Adrenal gland (tissue), 12 donors: ENCODE results near the gene POC5. TPM values are rescaled to one million over a fixed set of nuclear protein-coding genes. Genes with fewer than 3 reads are reported as not detected.
A peak's percentile ranks its signal among the peaks of the same experiment; 100 is the strongest.

Experiments
- DNase-seq, 7 donors: peaks; one replicate each; pipeline ENCODE4 v3.0.0-alpha.2; 2019 to 2020
- H3K27ac ChIP-seq, 5 donors: fragments of 200-600 bp; sonication (generic) in 4 of 5; 1 replicate in 3 of 5; 2 replicates in 2 of 5; pipeline versions ENCODE4 v1.5.1 to v1.8.0; 2016 to 2020; ENCODE audit warnings: mild to moderate bottlenecking in 1 of 5
- H3K27me3 ChIP-seq: fragments of 200-600 bp; 2 replicates; pipeline ENCODE4 v1.8.0; 2021
- H3K36me3 ChIP-seq, 2 donors: fragments of 200-600 bp; replicated peaks in 1 of 2; 1 replicate in 1 of 2; 2 replicates in 1 of 2; pipeline versions ENCODE4 v1.5.1 to v1.8.0; 2018 to 2022
- H3K4me1 ChIP-seq, 2 donors: fragments of 200-600 bp; replicated peaks in 1 of 2; 1 replicate in 1 of 2; 2 replicates in 1 of 2; pipeline versions ENCODE4 v1.5.1 to v1.8.0; 2018 to 2021
- H3K4me3 ChIP-seq, 4 donors: fragments of 200-600 bp; sonication (generic) in 3 of 4; one replicate each; pipeline ENCODE4 v1.5.1; 2016 to 2018
- H3K9me3 ChIP-seq, 3 donors: fragments of 200-600 bp; sonication (generic) in 1 of 3; replicated peaks in 1 of 3; 1 replicate in 2 of 3; 2 replicates in 1 of 3; pipeline versions ENCODE4 v1.5.1 to v1.8.0; 2016 to 2021
- POLR2A ChIP-seq, 2 donors: fragments of 450-650 bp; IDR thresholded peaks; one replicate each; pipeline ENCODE4 v1.6.1; 2017; ENCODE audit warnings: antibody characterized with exemption in 2 of 2, mild to moderate bottlenecking in 2 of 2, moderate library complexity in 1 of 2
- WGBS, 4 donors: extraction: QIAGEN DNeasy Blood & Tissue Kit in 2 of 4; methylation state at CpG; one replicate each; pipeline versions ENCODE4 v1.1.5 to v1.1.7; 2013 to 2017; 5-methylcytosine and 5-hydroxymethylcytosine counted together
- intact Hi-C, 2 donors: fragments of 100-400 bp; cut with DNase I; formaldehyde crosslinking; loops; one replicate each; pipeline versions ENCODE4 v1.14.1 to v1.15.0; 2022 to 2023
- polyA plus RNA-seq, 3 donors: library from polyadenylated mRNA; stranded (reverse); fragments of 200-250 nt in 2 of 3; fragments of 350-450 nt in 1 of 3; fragmentation: Illumina TruSeq in 1 of 3; extraction: RNeasy Lipid Tissue Mini Kit (QIAGEN cat#74804) in 1 of 3; gene quantifications; one replicate each; pipeline ENCODE4 v1.2.3, GENCODE V29; 2013 to 2014
- total RNA-seq, 9 donors: library from RNA; depleted of rRNA in 4 of 9; stranded (reverse); fragments of >200 nt in 4 of 9; fragments of 120-200 nt in 1 of 9; fragmentation: NEBNext Ultra II Directional in 1 of 9; extraction: Animal tissue kit (Norgen Biotek cat#: 25700) in 1 of 9; gene quantifications; one replicate each; pipeline versions ENCODE4 v1.1.0 to v1.2.4, GENCODE V29; 2013 to 2023
- TF ChIP-seq, protein P1 (sequence below), 6 experiments: fragments of 450-650 bp in 4 of 6; fragments of 200-600 bp in 2 of 6; sonication (generic) in 1 of 6; IDR thresholded peaks; 1 replicate in 5 of 6; 2 replicates in 1 of 6; pipeline versions ENCODE4 v1.5.1 to v1.8.0; 2016 to 2021; ENCODE audit warnings: antibody characterized with exemption in 6 of 6, mild to moderate bottlenecking in 2 of 6, moderate library complexity in 1 of 6
- donor health status: healthy with polysubstance abuse.
- donor health status: Bipolar disorder and iron deficiency.
- donor health status: DM: yes; HTN: yes; CAD: no.
- donor health status: DM: no; HTN: no; CAD: no.
- donor health status: DM: no; HTN: no; CAD: no.
- donor health status: DM: yes; HTN: yes; CAD: no.

Gene POC5
- total and polyA plus RNA-seq, 12 donors, result 6.5 to 22.3 (median 13.6) TPM

DNA sequence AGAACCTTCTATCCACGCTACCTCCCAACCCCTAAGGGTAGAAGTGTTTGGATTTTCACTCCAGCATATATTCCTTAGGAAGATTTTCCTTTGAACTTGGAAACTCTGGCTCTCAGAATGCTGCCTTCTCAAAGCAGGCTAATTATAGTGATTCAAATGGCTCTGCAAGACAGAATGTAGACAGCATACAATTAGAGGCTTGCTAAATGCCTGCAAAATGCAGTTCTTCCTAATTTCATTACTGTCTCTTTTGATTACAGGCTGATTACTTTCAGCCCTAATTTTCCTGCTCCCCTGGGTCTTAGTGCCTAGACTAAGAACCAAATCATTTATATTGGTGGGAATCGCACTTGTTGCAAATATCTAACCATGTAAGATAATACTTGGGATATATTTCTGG is 55.2 kb downstream of the POC5 start:
- H3K4me3 ChIP-seq, result no peak overlapping the region
- TF ChIP-seq, protein P1, sequence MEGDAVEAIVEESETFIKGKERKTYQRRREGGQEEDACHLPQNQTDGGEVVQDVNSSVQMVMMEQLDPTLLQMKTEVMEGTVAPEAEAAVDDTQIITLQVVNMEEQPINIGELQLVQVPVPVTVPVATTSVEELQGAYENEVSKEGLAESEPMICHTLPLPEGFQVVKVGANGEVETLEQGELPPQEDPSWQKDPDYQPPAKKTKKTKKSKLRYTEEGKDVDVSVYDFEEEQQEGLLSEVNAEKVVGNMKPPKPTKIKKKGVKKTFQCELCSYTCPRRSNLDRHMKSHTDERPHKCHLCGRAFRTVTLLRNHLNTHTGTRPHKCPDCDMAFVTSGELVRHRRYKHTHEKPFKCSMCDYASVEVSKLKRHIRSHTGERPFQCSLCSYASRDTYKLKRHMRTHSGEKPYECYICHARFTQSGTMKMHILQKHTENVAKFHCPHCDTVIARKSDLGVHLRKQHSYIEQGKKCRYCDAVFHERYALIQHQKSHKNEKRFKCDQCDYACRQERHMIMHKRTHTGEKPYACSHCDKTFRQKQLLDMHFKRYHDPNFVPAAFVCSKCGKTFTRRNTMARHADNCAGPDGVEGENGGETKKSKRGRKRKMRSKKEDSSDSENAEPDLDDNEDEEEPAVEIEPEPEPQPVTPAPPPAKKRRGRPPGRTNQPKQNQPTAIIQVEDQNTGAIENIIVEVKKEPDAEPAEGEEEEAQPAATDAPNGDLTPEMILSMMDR (IDR thresholded peaks at IDR 0.05), result no peak
- TF ChIP-seq POLR2A (IDR thresholded peaks at IDR 0.05), result no peak
- H3K4me1 ChIP-seq, result peaks cover 0 to 2% of the 10 kb centered on the region in 2 donors
- no peak for DNase-seq
- H3K9me3 ChIP-seq, result no peaks in the 10 kb centered on the region
- intact Hi-C loops, result no loop called here
- H3K27ac ChIP-seq, result no peak overlapping the region
- 83 to 93% (median 90%) methylated on average over 2 of the region's 2 CpGs for WGBS, 4 donors
- H3K27me3 ChIP-seq, result no peaks in the 10 kb centered on the region
- no peaks in the 10 kb centered on the region for H3K36me3 ChIP-seq

- intact Hi-C loops, result no loop called here
- DNase-seq, result peak in 1 of 7 donors; percentile 16
- WGBS, 4 donors, result 84 to 89% (median 85%) methylated on average over 16 of the region's 16 CpGs
- TF ChIP-seq, protein P1 (IDR thresholded peaks at IDR 0.05), result no peak
- TF ChIP-seq POLR2A (IDR thresholded peaks at IDR 0.05), result no peak
- Histone ChIP-seq H3K4me1 (peaks cover 0 to 8% of the 10 kb centered on the region in 2 donors), H3K27me3 (no peaks in the 10 kb centered on the region), H3K9me3 (no peaks in the 10 kb centered on the region), H3K4me3 (no peak overlapping the region), H3K27ac (peak overlapping the region in 1 of 5 donors; percentile 6), H3K36me3 (no peaks in the 10 kb centered on the region)
These were observed 56.4 kb downstream of the POC5 start for GRCh38 chr5:75660678-75661465.

DNA sequence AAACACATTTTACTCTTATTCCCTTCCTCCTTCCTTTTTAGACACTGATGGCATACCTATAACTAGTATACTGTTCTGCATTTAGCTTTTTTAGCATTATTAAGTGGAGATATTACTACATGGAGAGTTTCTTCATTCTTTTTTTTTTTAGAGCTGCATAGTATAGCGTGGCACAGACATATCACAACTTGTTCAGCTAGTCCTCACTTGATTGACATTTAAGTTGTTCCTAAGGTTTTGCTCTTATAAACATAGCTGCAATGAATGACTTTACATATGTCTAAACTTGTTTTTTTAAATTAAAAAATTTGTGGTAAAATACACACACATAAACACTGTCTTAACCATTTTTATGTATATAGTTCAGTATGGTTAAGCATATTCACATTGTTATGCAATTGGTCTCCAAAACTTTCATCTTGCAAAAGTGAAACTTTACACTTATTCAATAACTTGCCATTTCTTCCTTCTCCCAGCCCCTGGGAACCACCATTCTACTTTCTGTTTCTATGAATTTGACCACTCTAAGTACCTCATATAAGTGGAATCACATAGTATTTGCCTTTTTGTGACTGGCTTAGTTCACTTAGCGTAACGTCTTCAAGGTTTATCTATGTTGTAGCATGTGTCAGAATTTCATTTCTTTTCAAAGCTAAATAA is 57.3 kb downstream of the POC5 start:
- TF ChIP-seq, protein P1 (IDR thresholded peaks at IDR 0.05), result no peak
- DNase-seq, result no peak
- Histone ChIP-seq H3K27ac (no peak overlapping the region), H3K27me3 (no peaks in the 10 kb centered on the region), H3K9me3 (no peaks in the 10 kb centered on the region), H3K4me3 (no peak overlapping the region), H3K36me3 (no peaks in the 10 kb centered on the region), H3K4me1 (peaks cover 0 to 9% of the 10 kb centered on the region in 2 donors)
- WGBS, 4 donors, result 87 to 89% (median 88%) methylated on average over 3 of the region's 3 CpGs
- intact Hi-C loops, result no loop called here

- H3K27me3 ChIP-seq, result no peaks in the 10 kb centered on the region
- intact Hi-C loops, result no loop called here
- H3K4me3 ChIP-seq, result peak overlapping the region in 3 of 4 donors; percentile 8 to 54 (median 18)
- H3K27ac ChIP-seq, result peak overlapping the region; percentile 40 to 87 (median 77)
- peak in 1 of 2 donors; percentile 56 for TF ChIP-seq POLR2A (IDR thresholded peaks at IDR 0.05)
- TF ChIP-seq, protein P1 (IDR thresholded peaks at IDR 0.05), result no peak
- DNase-seq, result peak; percentile 51 to 74 (median 61)
- no peaks in the 10 kb centered on the region for H3K36me3 ChIP-seq
- 19 to 29% (median 21%) methylated on average over 9 of the region's 9 CpGs for WGBS, 4 donors
- H3K4me1 ChIP-seq, result peaks cover 0 to 9% of the 10 kb centered on the region in 2 donors
- H3K9me3 ChIP-seq, result no peaks in the 10 kb centered on the region
These were observed 60.8 kb downstream of the POC5 start for GRCh38 chr5:75656311-75657003.
